ENCODE data around the gene ZNF143. TPM values are rescaled to one million over a fixed set of nuclear protein-coding genes. Genes with fewer than 3 reads are reported as not detected.
A peak's percentile ranks its signal among the peaks of the same experiment; 100 is the strongest.

The ZNF143 gene
- total and polyA plus RNA-seq, 11 donors = 7.9 to 32.3 (median 22.0) TPM

DNA sequence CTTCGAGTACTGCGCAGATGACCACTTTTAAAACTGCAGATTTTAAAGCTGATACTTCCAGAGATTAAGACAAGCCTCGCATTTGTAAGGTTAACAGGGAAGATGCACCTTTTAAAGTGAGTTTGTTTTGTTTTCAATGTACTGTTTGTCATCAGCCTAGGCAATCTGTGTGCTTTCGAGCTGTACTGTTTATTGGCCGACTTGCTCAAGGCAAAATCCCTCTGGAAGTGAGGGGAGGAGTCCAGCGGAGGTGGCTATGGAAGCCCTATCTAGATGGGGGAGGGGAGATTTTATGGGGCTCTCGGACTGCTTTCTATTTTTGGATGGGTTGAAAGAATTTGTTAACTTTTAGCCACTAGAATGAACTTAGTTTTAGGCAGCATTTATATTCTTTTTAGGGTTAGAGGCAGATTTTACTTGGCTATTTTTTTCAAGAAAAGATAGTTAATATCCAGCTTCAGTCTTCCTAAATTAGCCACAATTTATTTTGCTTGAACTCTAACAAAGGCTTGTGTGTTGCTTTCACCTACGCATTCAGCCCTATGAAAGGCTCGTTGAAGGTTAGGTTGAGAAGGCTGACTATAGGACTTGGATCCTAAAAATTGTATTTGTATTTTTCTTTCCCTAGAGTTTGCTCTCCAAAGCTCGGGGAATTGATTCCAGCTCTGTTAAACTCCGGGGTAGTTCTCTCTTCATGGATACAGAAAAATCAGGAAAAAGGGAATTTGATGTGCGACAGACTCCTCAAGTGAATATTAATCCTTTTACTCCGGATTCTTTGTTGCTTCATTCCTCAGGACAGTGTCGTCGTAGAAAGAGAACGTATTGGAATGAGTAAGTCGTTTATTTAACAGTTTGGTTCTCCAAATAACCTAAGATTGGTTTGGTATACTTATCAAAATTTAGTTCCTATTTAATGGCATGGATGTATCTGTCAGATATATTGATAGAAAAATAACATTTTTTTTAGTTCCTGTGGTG is 114.7 kb downstream of the ZNF143 start:
- peak overlapping the region; percentile 43 to 98 (median 94) for H3K27ac ChIP-seq
- WGBS, 4 donors = 5 to 16% (median 12%) methylated on average over 17 of the region's 17 CpGs
- peaks cover 0 to 42% (median 8%) of the 10 kb centered on the region in 12 donors for H3K4me1 ChIP-seq
- ATAC-seq = peak; percentile 15 to 66 (median 42)
- TF ChIP-seq, protein P1, sequence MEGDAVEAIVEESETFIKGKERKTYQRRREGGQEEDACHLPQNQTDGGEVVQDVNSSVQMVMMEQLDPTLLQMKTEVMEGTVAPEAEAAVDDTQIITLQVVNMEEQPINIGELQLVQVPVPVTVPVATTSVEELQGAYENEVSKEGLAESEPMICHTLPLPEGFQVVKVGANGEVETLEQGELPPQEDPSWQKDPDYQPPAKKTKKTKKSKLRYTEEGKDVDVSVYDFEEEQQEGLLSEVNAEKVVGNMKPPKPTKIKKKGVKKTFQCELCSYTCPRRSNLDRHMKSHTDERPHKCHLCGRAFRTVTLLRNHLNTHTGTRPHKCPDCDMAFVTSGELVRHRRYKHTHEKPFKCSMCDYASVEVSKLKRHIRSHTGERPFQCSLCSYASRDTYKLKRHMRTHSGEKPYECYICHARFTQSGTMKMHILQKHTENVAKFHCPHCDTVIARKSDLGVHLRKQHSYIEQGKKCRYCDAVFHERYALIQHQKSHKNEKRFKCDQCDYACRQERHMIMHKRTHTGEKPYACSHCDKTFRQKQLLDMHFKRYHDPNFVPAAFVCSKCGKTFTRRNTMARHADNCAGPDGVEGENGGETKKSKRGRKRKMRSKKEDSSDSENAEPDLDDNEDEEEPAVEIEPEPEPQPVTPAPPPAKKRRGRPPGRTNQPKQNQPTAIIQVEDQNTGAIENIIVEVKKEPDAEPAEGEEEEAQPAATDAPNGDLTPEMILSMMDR (IDR thresholded peaks at IDR 0.05) = no peak
- peak in 1 of 2 donors; percentile 33 for TF ChIP-seq POLR2A (IDR thresholded peaks at IDR 0.05)
- H3K36me3 ChIP-seq = peaks cover 0 to 28% (median 4%) of the 10 kb centered on the region in 9 donors
- no peaks in the 10 kb centered on the region for H3K9me3 ChIP-seq
- H3K4me3 ChIP-seq = peak overlapping the region; percentile 42 to 90 (median 76)
- intact Hi-C loops (cut with DNase I) = loop anchor here in 8 of 10 donors (2.0 to 5.0 kb wide), 4 partner anchors 37 to 113 kb away; partner anchors contain the start of gene ZNF143 (in 1 of the 8)
- peak in 4 of 5 donors; percentile 65 to 74 (median 70) for DNase-seq
- no peaks in the 10 kb centered on the region for H3K27me3 ChIP-seq

- peak overlapping the region in 11 of 12 donors; percentile 60 to 90 (median 77) for H3K4me3 ChIP-seq
- peaks cover 0 to 42% (median 8%) of the 10 kb centered on the region in 12 donors for H3K4me1 ChIP-seq
- H3K9me3 ChIP-seq = no peaks in the 10 kb centered on the region
- H3K36me3 ChIP-seq = peaks cover 0 to 41% (median 16%) of the 10 kb centered on the region in 9 donors
- intact Hi-C loops (cut with DNase I) = loop anchor here in 6 of 10 donors (2.0 to 5.0 kb wide), 3 partner anchors 35 to 115 kb away; partner anchors contain the start of gene ZNF143 (in 1 of the 6)
- ATAC-seq (no peak), DNase-seq (no peak)
- TF ChIP-seq, protein P1 (IDR thresholded peaks at IDR 0.05) = no peak
- no peak for TF ChIP-seq POLR2A (IDR thresholded peaks at IDR 0.05)
- no peaks in the 10 kb centered on the region for H3K27me3 ChIP-seq
- H3K27ac ChIP-seq = peak overlapping the region in 10 of 12 donors; percentile 13 to 98 (median 94)
- WGBS, 4 donors = 33 to 37% (median 35%) methylated on average over 4 of the region's 4 CpGs
Observed at GRCh38 chr11:9576701-9577381, 116.0 kb downstream of the ZNF143 start.

- peaks cover 0 to 48% (median 23%) of the 10 kb centered on the region in 9 donors for H3K36me3 ChIP-seq
- no peaks in the 10 kb centered on the region for H3K9me3 ChIP-seq
- H3K4me3 ChIP-seq = peak overlapping the region in 10 of 12 donors; percentile 9 to 90 (median 78)
- H3K27ac ChIP-seq = peak overlapping the region in 10 of 12 donors; percentile 6 to 98 (median 92)
- TF ChIP-seq, protein P1 (IDR thresholded peaks at IDR 0.05) = no peak
- TF ChIP-seq POLR2A (IDR thresholded peaks at IDR 0.05) = no peak
- H3K4me1 ChIP-seq = peaks cover 0 to 37% (median 6%) of the 10 kb centered on the region in 12 donors
- intact Hi-C loops (cut with DNase I) = loop anchor here in 6 of 10 donors (2.0 to 5.0 kb wide), 3 partner anchors 35 to 115 kb away; partner anchors contain the start of gene ZNF143 (in 1 of the 6)
- 35 to 55% (median 47%) methylated on average over 7 of the region's 7 CpGs for WGBS, 4 donors
- H3K27me3 ChIP-seq = no peaks in the 10 kb centered on the region
- ATAC-seq (no peak), DNase-seq (no peak)
Observed at GRCh38 chr11:9577556-9577955, 116.7 kb downstream of the ZNF143 start.

Other genes starting within 250 kb of the ZNF143 start
- gene DENND5A, start 195.7 kb upstream of the ZNF143 start, total RNA-seq = 100 to 1,000 TPM; 104 to 175 (median 118) TPM
- gene DENND5A, start 195.7 kb upstream of the ZNF143 start, polyA plus RNA-seq = 10 to 100 TPM; 44.5 to 94.2 TPM
- 10 to 100 TPM; 17.7 to 27.8 (median 22.6) TPM for gene TMEM41B, start 146.4 kb upstream of the ZNF143 start, total RNA-seq
- 10 to 100 TPM; 14.8 to 21.7 TPM for gene TMEM41B, start 146.4 kb upstream of the ZNF143 start, polyA plus RNA-seq
- 100 to 1,000 TPM in 8 of 9 donors, 10 to 100 TPM in 1; 71.7 to 200 (median 141) TPM for gene IPO7, start 76.4 kb upstream of the ZNF143 start, total RNA-seq
- gene IPO7, start 76.4 kb upstream of the ZNF143 start, polyA plus RNA-seq = 100 to 1,000 TPM in 1 of 2 donors, 10 to 100 TPM in 1; 25.6 to 150 TPM
- gene WEE1, start 112.7 kb downstream of the ZNF143 start, total RNA-seq = 10 to 100 TPM; 33.0 to 89.2 (median 68.7) TPM
- gene WEE1, start 112.7 kb downstream of the ZNF143 start, polyA plus RNA-seq = 10 to 100 TPM; 14.5 to 49.2 TPM
- 10 to 100 TPM; 16.7 to 38.5 (median 24.0) TPM for gene SWAP70, start 203.1 kb downstream of the ZNF143 start, total RNA-seq
- gene SWAP70, start 203.1 kb downstream of the ZNF143 start, polyA plus RNA-seq = 10 to 100 TPM in 1 of 2 donors, 1 to 10 TPM in 1; 6.0 to 18.9 TPM